ENCODE results near the gene GOLM1. TPM values are rescaled to one million over a fixed set of nuclear protein-coding genes. Genes with fewer than 3 reads are reported as not detected.

The GOLM1 gene
- total RNA-seq, 4 donors from 2014 or later = 4.6 to 11.1 (median 7.1) TPM

DNA sequence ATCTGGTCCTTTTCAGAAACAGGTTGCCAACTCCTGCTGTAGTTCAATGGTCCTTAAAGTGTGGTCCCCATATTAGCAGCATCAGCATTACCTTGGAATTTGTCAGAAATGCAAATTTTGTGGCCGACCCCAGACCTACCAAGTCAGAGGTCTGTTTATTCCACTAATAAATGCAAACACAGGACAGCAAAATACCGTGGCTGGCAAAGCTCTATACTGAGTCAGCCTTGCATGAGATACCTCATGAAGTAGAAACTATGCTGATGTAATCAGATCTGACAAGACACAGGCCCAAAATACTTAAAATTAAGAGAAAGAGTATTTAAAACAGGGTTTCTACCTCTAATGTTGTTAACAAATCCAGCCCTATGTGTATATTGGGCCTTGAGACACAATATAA is 3.0 kb downstream of the GOLM1 start:
- no peak for DNase-seq (ENCODE audit: low spot score in 2 of 2)
- TF ChIP-seq POLR2A (IDR thresholded peaks at IDR 0.05) (no peak), CTCF (IDR thresholded peaks at IDR 0.05) (no peak)
- WGBS, 2 donors = 59 to 73% methylated on average over 2 of the region's 2 CpGs
- no peak overlapping the region for H3K4me3 ChIP-seq (ENCODE audit: low read depth, poor library complexity, severe bottlenecking)
- intact Hi-C loops (cut with DNase I; ENCODE audit: low total_unique reads) = no loop called here

DNA sequence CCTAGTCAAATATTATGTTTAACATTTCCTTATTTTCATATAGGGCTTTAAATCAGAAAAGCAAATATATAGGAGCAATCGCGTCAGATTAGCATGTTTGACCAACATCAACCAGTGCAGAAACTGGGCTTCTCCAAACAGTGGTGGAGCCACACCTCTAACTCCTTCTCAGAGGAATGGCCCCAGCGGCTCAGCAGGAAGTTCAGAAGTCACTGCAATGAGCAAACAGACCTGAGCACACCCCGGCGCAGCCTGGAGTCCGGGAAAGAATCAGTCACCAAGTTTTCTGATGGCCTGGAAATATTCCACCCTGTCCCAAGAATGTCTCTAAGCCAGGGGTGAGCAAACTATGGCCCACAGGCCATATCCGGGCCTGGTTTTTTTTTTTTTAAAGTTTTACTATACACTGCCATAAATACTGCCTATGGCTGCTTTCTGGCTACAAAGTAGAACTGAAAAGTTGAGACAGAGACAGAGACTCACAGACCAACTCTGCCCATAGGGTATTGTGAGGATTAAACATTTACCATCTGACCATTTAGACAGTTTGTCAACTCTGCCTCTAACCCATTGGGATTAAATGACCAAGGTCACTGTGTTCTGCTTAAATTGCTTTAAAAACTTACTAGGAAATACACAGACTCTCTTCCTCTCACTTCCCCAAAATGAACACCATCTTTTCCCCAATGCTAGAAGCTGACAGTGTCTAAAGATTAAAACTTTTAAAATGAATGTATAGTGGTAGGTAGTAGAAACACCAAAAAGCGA is 5.4 kb downstream of the GOLM1 start:
- DNase-seq (ENCODE audit: low spot score in 2 of 2) = no peak
- TF ChIP-seq POLR2A (IDR thresholded peaks at IDR 0.05) (no peak), CTCF (IDR thresholded peaks at IDR 0.05) (no peak)
- WGBS, 2 donors = 78 to 85% methylated on average over 8 of the region's 8 CpGs
- intact Hi-C loops (cut with DNase I; ENCODE audit: low total_unique reads) = no loop called here
- no peak overlapping the region for H3K4me3 ChIP-seq (ENCODE audit: low read depth, poor library complexity, severe bottlenecking)

DNA sequence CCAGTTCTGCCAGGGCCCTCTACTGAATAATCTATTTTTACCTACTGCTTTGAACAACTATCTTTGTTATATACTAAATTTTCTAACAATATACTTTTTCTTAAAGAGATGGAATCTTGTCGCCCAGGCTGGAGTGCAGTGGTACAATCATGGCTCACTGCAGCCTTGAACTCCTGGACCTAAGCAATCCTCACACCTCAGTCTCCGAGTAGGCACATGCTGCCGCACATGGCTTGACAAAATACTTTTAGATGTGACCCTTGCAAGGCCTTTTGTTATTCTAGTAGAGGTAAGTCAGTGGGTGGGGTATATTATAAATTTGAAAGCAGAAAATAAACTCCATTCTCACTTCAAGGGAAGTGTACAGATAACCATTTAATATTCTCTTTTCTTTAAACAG is 7.9 kb downstream of the GOLM1 start:
- no peak overlapping the region for H3K4me3 ChIP-seq (ENCODE audit: low read depth, poor library complexity, severe bottlenecking)
- DNase-seq (ENCODE audit: low spot score in 2 of 2) = no peak
- 92 to 96% methylated on average over 3 of the region's 3 CpGs for WGBS, 2 donors
- TF ChIP-seq POLR2A (IDR thresholded peaks at IDR 0.05) = no peak
- TF ChIP-seq CTCF (IDR thresholded peaks at IDR 0.05) = no peak
- intact Hi-C loops (cut with DNase I; ENCODE audit: low total_unique reads) = no loop called here

DNA sequence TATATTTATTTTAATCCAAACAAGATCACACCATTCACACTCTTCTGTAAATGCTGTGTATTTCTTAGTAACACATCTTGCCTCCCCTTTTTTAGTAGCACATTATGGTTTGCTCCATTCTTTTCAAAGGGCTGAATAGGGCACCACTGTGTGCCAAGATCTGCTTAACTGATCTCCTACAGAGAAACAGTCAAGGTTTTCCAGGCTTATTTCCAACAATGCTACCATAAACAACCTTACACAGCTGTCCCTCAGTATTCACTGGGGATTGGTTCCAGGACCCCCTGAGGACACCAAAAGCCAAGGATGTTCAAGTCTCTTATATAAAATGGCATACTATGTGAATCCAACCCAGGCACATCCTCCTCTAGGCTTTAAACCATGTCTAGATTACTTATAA is 16.5 kb downstream of the GOLM1 start:
- no peak for TF ChIP-seq POLR2A (IDR thresholded peaks at IDR 0.05)
- TF ChIP-seq CTCF (IDR thresholded peaks at IDR 0.05) = no peak
- intact Hi-C loops (cut with DNase I; ENCODE audit: low total_unique reads) = no loop called here

GRCh38 chr9:86079865-86080469 is 19.4 kb downstream of the GOLM1 start:
- DNase-seq (ENCODE audit: low spot score in 2 of 2) = no peak
- TF ChIP-seq CTCF (IDR thresholded peaks at IDR 0.05) = no peak
- TF ChIP-seq POLR2A (IDR thresholded peaks at IDR 0.05) = no peak
- H3K4me3 ChIP-seq (ENCODE audit: low read depth, poor library complexity, severe bottlenecking) = no peak overlapping the region
- intact Hi-C loops (cut with DNase I; ENCODE audit: low total_unique reads) = no loop called here
- 45 to 58% methylated on average over 5 of the region's 5 CpGs for WGBS, 2 donors

More for the DNA sequence above, 16.5 kb downstream of the GOLM1 start:
- H3K4me3 ChIP-seq (ENCODE audit: low read depth, poor library complexity, severe bottlenecking) = no peak overlapping the region
- DNase-seq (ENCODE audit: low spot score in 2 of 2) = no peak
